Liver (tissue), 9 donors: Measurements from ENCODE around the gene ZNF654. TPM values are rescaled to one million over a fixed set of nuclear protein-coding genes. Genes with fewer than 3 reads are reported as not detected.

Source experiments
- DNase-seq: peaks from one replicate; pipeline ENCODE4 v3.0.0-alpha.2; 2017; ENCODE audit warnings: low spot score
- H3K27ac ChIP-seq, 2 donors: one replicate each; pipeline ENCODE4 v1.7.0; 2013; ENCODE audit warnings: inconsistent platforms in 2 of 2, low read length in 2 of 2, control low read depth in 1 of 2, low read depth in 1 of 2, mild to moderate bottlenecking in 1 of 2
- H3K27me3 ChIP-seq, 4 donors: one replicate each; pipeline versions ENCODE4 v1.6.1 to v1.7.0; 2013; ENCODE audit warnings: low read length in 3 of 4, inconsistent platforms in 1 of 4, mild to moderate bottlenecking in 1 of 4, moderate library complexity in 1 of 4; ENCODE audit not compliant: control insufficient read depth in 4 of 4, insufficient read depth in 4 of 4
- H3K36me3 ChIP-seq, 4 donors: one replicate each; pipeline versions ENCODE4 v1.6.1 to v1.7.0; 2013; ENCODE audit warnings: low read length in 3 of 4, mild to moderate bottlenecking in 3 of 4, low read depth in 1 of 4, moderate library complexity in 1 of 4; ENCODE audit not compliant: control insufficient read depth in 4 of 4, insufficient read depth in 3 of 4
- H3K4me1 ChIP-seq, 4 donors: one replicate each; pipeline versions ENCODE4 v1.6.1 to v1.7.0; 2013; ENCODE audit warnings: low read length in 3 of 4, mild to moderate bottlenecking in 3 of 4, moderate library complexity in 1 of 4; ENCODE audit not compliant: control insufficient read depth in 4 of 4, insufficient read depth in 4 of 4
- H3K4me3 ChIP-seq, 3 donors: one replicate each; pipeline versions ENCODE4 v1.6.1 to v1.7.0; 2013; ENCODE audit warnings: low read length in 3 of 3, control low read depth in 1 of 3, low read depth in 1 of 3, mild to moderate bottlenecking in 1 of 3
- H3K9ac ChIP-seq, 2 donors: one replicate each; pipeline ENCODE4 v1.7.0; 2013; ENCODE audit warnings: low read length in 2 of 2, mild to moderate bottlenecking in 2 of 2, moderate library complexity in 2 of 2, control low read depth in 1 of 2, low read depth in 1 of 2
- H3K9me3 ChIP-seq, 4 donors: one replicate each; pipeline versions ENCODE4 v1.6.1 to v1.7.0; 2013; ENCODE audit warnings: low read length in 3 of 4; ENCODE audit not compliant: control insufficient read depth in 4 of 4
- FOXA1 ChIP-seq: IDR thresholded peaks from 2 replicates; pipeline ENCODE4 v1.6.1; 2016; ENCODE audit warnings: antibody characterized with exemption
- FOXA2 ChIP-seq: IDR thresholded peaks from 2 replicates; pipeline ENCODE4 v1.6.1; 2016; ENCODE audit warnings: antibody characterized with exemption
- GABPA ChIP-seq, 2 donors: IDR thresholded peaks in 1 of 2; conservative IDR thresholded peaks in 1 of 2; 2 replicates each; pipeline ENCODE4 v1.6.1; 2016; ENCODE audit warnings: antibody characterized with exemption in 2 of 2, mild to moderate bottlenecking in 1 of 2, moderate library complexity in 1 of 2
- HNF4A ChIP-seq, 2 donors: conservative IDR thresholded peaks; 2 replicates each; pipeline ENCODE4 v1.6.1; 2016; ENCODE audit warnings: antibody characterized with exemption in 2 of 2, mild to moderate bottlenecking in 2 of 2
- HNF4G ChIP-seq: IDR thresholded peaks from 2 replicates; pipeline ENCODE4 v1.6.1; 2016; ENCODE audit warnings: antibody characterized with exemption
- JUND ChIP-seq, 2 donors: IDR thresholded peaks; 2 replicates each; pipeline ENCODE4 v1.6.1; 2016; ENCODE audit warnings: antibody characterized with exemption in 2 of 2
- NR2F2 ChIP-seq: IDR thresholded peaks from 2 replicates; pipeline ENCODE4 v1.6.1; 2016; ENCODE audit warnings: antibody characterized with exemption
- RAD21 ChIP-seq, 2 donors: IDR thresholded peaks; 2 replicates each; pipeline ENCODE4 v1.6.1; 2016; ENCODE audit warnings: antibody characterized with exemption in 2 of 2, mild to moderate bottlenecking in 2 of 2
- RXRA ChIP-seq, 2 donors: IDR thresholded peaks; 2 replicates each; pipeline ENCODE4 v1.6.1; 2017 to 2018; ENCODE audit warnings: antibody characterized with exemption in 2 of 2, mild to moderate bottlenecking in 1 of 2
- SP1 ChIP-seq: IDR thresholded peaks from 2 replicates; pipeline ENCODE4 v1.6.1; 2018; ENCODE audit warnings: antibody characterized with exemption, mild to moderate bottlenecking
- TAF1 ChIP-seq: conservative IDR thresholded peaks from 2 replicates; pipeline ENCODE4 v1.6.1; 2016; ENCODE audit warnings: antibody characterized with exemption, mild to moderate bottlenecking
- YY1 ChIP-seq: IDR thresholded peaks from 2 replicates; pipeline ENCODE4 v1.6.1; 2016; ENCODE audit warnings: antibody characterized with exemption, mild to moderate bottlenecking
- WGBS: extraction: QIAGEN DNeasy Blood & Tissue Kit; methylation state at CpG from one replicate; pipeline ENCODE4 v1.1.7; 2013; 5-methylcytosine and 5-hydroxymethylcytosine counted together
- polyA plus RNA-seq, 2 donors: library from polyadenylated mRNA; stranded (reverse) in 1 of 2; unstranded in 1 of 2; fragments of 200-250 nt in 1 of 2; fragments of >200 nt in 1 of 2; fragmentation: Nextera tagmentation in 1 of 2; extraction: Ambion mirVana in 1 of 2; gene quantifications; one replicate each; pipeline versions ENCODE4 v1.2.1 to v1.2.3, GENCODE V29; 2013 to 2015
- total RNA-seq, 2 donors: library from RNA; depleted of rRNA; stranded (reverse); fragments of >200 nt; gene quantifications; one replicate each; pipeline ENCODE4 v1.2.3, GENCODE V29; 2014
- TF ChIP-seq, protein P1 (sequence below): IDR thresholded peaks from 2 replicates; pipeline ENCODE4 v1.6.1; 2016; ENCODE audit warnings: antibody characterized with exemption, mild to moderate bottlenecking
- TF ChIP-seq, protein P2 (sequence below): IDR thresholded peaks from 2 replicates; pipeline ENCODE4 v1.6.1; 2016; ENCODE audit warnings: antibody characterized with exemption
- TF ChIP-seq, protein P3 (sequence below): fragments of 150-350 bp; IDR thresholded peaks from 2 replicates; pipeline ENCODE4 v1.5.1; 2017; ENCODE audit warnings: improper control_type of control experiment, low read depth, low read length; ENCODE audit not compliant: missing input control
- TF ChIP-seq, protein P4 (sequence below): IDR thresholded peaks from 2 replicates; pipeline ENCODE4 v1.6.1; 2016; ENCODE audit warnings: antibody characterized with exemption
- donor health status: healthy.
- donor health status: healthy.
- donor health status: healthy.
- donor health status: healthy.
- donor health status: healthy.

Gene ZNF654
- total and polyA plus RNA-seq, 4 donors = 2.2 to 10.1 (median 5.4) TPM

DNA sequence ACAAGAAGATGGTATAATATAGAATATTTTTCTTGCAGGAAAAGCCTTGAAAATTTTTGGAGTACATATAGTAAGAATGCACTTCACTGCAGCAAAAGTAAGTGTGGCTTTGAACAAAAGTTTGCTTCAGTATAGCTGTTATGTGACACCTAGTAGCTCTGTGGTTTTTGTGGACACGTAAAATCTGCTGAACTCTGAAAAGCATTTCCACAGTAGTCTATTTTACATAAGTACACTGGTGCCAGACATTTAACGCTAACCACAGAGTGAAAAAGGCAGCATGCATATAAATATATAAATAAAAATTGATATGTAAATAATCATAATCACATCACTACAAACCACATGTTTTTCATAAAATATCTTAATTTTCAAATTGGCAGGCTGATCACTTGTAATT lies 40.0 kb upstream of the ZNF654 start:
- peaks cover 0 to 2% (median under 1%) of the 10 kb centered on the region in 4 donors for H3K4me1 ChIP-seq
- H3K4me3 ChIP-seq = no peak overlapping the region
- TF ChIP-seq, protein P1, sequence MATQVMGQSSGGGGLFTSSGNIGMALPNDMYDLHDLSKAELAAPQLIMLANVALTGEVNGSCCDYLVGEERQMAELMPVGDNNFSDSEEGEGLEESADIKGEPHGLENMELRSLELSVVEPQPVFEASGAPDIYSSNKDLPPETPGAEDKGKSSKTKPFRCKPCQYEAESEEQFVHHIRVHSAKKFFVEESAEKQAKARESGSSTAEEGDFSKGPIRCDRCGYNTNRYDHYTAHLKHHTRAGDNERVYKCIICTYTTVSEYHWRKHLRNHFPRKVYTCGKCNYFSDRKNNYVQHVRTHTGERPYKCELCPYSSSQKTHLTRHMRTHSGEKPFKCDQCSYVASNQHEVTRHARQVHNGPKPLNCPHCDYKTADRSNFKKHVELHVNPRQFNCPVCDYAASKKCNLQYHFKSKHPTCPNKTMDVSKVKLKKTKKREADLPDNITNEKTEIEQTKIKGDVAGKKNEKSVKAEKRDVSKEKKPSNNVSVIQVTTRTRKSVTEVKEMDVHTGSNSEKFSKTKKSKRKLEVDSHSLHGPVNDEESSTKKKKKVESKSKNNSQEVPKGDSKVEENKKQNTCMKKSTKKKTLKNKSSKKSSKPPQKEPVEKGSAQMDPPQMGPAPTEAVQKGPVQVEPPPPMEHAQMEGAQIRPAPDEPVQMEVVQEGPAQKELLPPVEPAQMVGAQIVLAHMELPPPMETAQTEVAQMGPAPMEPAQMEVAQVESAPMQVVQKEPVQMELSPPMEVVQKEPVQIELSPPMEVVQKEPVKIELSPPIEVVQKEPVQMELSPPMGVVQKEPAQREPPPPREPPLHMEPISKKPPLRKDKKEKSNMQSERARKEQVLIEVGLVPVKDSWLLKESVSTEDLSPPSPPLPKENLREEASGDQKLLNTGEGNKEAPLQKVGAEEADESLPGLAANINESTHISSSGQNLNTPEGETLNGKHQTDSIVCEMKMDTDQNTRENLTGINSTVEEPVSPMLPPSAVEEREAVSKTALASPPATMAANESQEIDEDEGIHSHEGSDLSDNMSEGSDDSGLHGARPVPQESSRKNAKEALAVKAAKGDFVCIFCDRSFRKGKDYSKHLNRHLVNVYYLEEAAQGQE = no peak
- TF ChIP-seq HNF4A (conservative IDR thresholded peaks at IDR 0.05) = no peak
- no peak for TF ChIP-seq JUND (IDR thresholded peaks at IDR 0.05)
- TF ChIP-seq HNF4G = no peak
- TF ChIP-seq RXRA (IDR thresholded peaks at IDR 0.05) = no peak
- no peak for TF ChIP-seq FOXA2
- no peak for TF ChIP-seq SP1
- TF ChIP-seq, protein P2, sequence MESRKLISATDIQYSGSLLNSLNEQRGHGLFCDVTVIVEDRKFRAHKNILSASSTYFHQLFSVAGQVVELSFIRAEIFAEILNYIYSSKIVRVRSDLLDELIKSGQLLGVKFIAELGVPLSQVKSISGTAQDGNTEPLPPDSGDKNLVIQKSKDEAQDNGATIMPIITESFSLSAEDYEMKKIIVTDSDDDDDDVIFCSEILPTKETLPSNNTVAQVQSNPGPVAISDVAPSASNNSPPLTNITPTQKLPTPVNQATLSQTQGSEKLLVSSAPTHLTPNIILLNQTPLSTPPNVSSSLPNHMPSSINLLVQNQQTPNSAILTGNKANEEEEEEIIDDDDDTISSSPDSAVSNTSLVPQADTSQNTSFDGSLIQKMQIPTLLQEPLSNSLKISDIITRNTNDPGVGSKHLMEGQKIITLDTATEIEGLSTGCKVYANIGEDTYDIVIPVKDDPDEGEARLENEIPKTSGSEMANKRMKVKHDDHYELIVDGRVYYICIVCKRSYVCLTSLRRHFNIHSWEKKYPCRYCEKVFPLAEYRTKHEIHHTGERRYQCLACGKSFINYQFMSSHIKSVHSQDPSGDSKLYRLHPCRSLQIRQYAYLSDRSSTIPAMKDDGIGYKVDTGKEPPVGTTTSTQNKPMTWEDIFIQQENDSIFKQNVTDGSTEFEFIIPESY = no peak
- no peak for TF ChIP-seq YY1
- TF ChIP-seq, protein P3, sequence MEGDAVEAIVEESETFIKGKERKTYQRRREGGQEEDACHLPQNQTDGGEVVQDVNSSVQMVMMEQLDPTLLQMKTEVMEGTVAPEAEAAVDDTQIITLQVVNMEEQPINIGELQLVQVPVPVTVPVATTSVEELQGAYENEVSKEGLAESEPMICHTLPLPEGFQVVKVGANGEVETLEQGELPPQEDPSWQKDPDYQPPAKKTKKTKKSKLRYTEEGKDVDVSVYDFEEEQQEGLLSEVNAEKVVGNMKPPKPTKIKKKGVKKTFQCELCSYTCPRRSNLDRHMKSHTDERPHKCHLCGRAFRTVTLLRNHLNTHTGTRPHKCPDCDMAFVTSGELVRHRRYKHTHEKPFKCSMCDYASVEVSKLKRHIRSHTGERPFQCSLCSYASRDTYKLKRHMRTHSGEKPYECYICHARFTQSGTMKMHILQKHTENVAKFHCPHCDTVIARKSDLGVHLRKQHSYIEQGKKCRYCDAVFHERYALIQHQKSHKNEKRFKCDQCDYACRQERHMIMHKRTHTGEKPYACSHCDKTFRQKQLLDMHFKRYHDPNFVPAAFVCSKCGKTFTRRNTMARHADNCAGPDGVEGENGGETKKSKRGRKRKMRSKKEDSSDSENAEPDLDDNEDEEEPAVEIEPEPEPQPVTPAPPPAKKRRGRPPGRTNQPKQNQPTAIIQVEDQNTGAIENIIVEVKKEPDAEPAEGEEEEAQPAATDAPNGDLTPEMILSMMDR = no peak
- no peak for TF ChIP-seq TAF1
- TF ChIP-seq GABPA (IDR thresholded peaks at IDR 0.05 in 1 of 2, conservative IDR thresholded peaks at IDR 0.05 in 1 of 2) = no peak
- H3K27ac ChIP-seq = no peak overlapping the region
- H3K36me3 ChIP-seq = no peaks in the 10 kb centered on the region
- 77% methylated on average over 2 of the region's 2 CpGs for WGBS
- no peak for DNase-seq
- no peaks in the 10 kb centered on the region for H3K9me3 ChIP-seq
- H3K27me3 ChIP-seq = no peaks in the 10 kb centered on the region
- H3K9ac ChIP-seq = no peak overlapping the region

DNA sequence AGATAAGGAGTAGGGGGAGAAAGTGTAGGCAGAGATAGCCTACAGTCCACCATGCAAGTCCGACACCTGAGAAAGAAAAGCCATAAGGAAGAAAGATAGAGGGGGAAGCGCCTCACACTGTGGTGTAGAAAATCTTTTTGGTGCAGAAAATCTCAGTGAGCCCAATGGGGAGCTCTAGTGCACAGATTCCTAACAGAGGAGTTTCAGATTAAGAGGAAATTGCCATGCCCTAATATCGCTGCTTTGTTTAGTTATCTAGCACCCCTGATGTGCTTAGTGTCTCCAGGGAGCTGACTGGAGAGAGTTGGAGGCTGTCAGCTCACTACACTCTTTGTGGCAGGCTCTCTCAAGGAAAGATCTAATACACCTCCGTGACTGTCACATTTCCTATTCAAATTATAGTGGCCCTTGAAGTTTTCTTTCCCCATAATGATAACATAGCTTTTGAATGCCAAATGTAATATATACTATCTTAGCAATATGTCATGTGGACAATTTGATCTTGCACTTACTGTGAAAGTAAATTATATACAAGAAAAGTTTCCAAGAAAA lies 34.0 kb upstream of the ZNF654 start:
- no peak overlapping the region for H3K27ac ChIP-seq
- no peak overlapping the region for H3K4me3 ChIP-seq
- no peak overlapping the region for H3K9ac ChIP-seq
- H3K9me3 ChIP-seq = no peaks in the 10 kb centered on the region
- no peaks in the 10 kb centered on the region for H3K4me1 ChIP-seq
- no peak for DNase-seq
- 78% methylated on average over 4 of the region's 4 CpGs for WGBS
- no peaks in the 10 kb centered on the region for H3K36me3 ChIP-seq
- H3K27me3 ChIP-seq = no peaks in the 10 kb centered on the region
- TF ChIP-seq, protein P2 = no peak
- TF ChIP-seq RXRA (IDR thresholded peaks at IDR 0.05) (no peak), YY1 (no peak), RAD21 (IDR thresholded peaks at IDR 0.05) (no peak), NR2F2 (no peak), JUND (IDR thresholded peaks at IDR 0.05) (no peak), FOXA1 (no peak), HNF4G (no peak)
- TF ChIP-seq, protein P4, sequence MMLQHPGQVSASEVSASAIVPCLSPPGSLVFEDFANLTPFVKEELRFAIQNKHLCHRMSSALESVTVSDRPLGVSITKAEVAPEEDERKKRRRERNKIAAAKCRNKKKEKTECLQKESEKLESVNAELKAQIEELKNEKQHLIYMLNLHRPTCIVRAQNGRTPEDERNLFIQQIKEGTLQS = no peak
- TF ChIP-seq, protein P3 = no peak
